Stimulated activated CD4-positive, alpha-beta T cell treated with anti-CD3 and anti-CD28 coated beads, TNF-alpha, amount 100 ng/mL, for 4 hours (primary cell): ENCODE data around the gene PCSK4.
"Not testable (repeated sequence)": the region's sequence is repeated elsewhere in the genome, so short reads cannot be mapped to it uniquely, and the experiment has no call there.

Experiments
- DNase-seq, 3 experiments: peaks; one replicate each; pipeline ENCODE4 v3.0.0-alpha.2; 2020; ENCODE audit warnings: low read depth in 3 of 3

Gene PCSK4

GRCh38 chr19:1522061-1522460, 31.9 kb upstream of the PCSK4 start:
- DNase-seq, result no peak

GRCh38 chr19:1521636-1522035, 31.5 kb upstream of the PCSK4 start:
- no peak for DNase-seq

- DNase-seq, result no peak
Observed at GRCh38 chr19:1520203-1520780, 30.1 kb upstream of the PCSK4 start.

GRCh38 chr19:1519802-1520201, 29.7 kb upstream of the PCSK4 start:
- not testable (repeated sequence) for DNase-seq

- no peak for DNase-seq
Observed at GRCh38 chr19:1518471-1518870, 28.3 kb upstream of the PCSK4 start.

- no peak for DNase-seq
Observed at GRCh38 chr19:1516395-1516753, 26.2 kb upstream of the PCSK4 start.

- DNase-seq, result no peak
Observed at GRCh38 chr19:1514986-1515721, 25.0 kb upstream of the PCSK4 start.

- no peak for DNase-seq
Observed at GRCh38 chr19:1514295-1514661, 24.1 kb upstream of the PCSK4 start.

- DNase-seq, result peak; percentile 42 to 48 (median 44)
Observed at GRCh38 chr19:1513499-1514294, 23.5 kb upstream of the PCSK4 start.

- DNase-seq, result peak; percentile 35 to 52 (median 42)
Observed at GRCh38 chr19:1512671-1513498, 22.7 kb upstream of the PCSK4 start, which contains the start of gene ADAMTSL5. Gene ADAMTSL5 (minus strand): TSS chr19:1513019. CDS start chr19:1510943, 2,076 bp downstream.

- no peak for DNase-seq
Observed at GRCh38 chr19:1511318-1512317, 21.5 kb upstream of the PCSK4 start.

- DNase-seq, result no peak
Observed at GRCh38 chr19:1510807-1511206, 20.7 kb upstream of the PCSK4 start.

GRCh38 chr19:1510442-1510806, 20.3 kb upstream of the PCSK4 start:
- DNase-seq, result no peak

GRCh38 chr19:1509602-1510441, 19.7 kb upstream of the PCSK4 start:
- DNase-seq, result no peak

GRCh38 chr19:1508507-1508856, 18.3 kb upstream of the PCSK4 start:
- no peak for DNase-seq

GRCh38 chr19:1507763-1508506, 17.8 kb upstream of the PCSK4 start:
- DNase-seq, result peak; percentile 74 to 88 (median 86)

- DNase-seq, result no peak
Observed at GRCh38 chr19:1507192-1507660, 17.1 kb upstream of the PCSK4 start.

- no peak for DNase-seq
Observed at GRCh38 chr19:1505991-1506881, 16.1 kb upstream of the PCSK4 start.
